GM12892 (cell line): ENCODE measurements around the gene SGPP2.

Source experiments
- POLR2A ChIP-seq: IDR thresholded peaks from 2 replicates; pipeline ENCODE4 v1.6.1; 2011; ENCODE audit warnings: low read depth, low read length, control low read depth
- POLR2AphosphoS5 ChIP-seq: IDR thresholded peaks from 2 replicates; pipeline ENCODE4 v1.6.1; 2011; ENCODE audit warnings: low read depth, low read length, control low read depth
- TAF1 ChIP-seq: IDR thresholded peaks from 2 replicates; pipeline ENCODE4 v1.6.1; 2011; ENCODE audit warnings: low read depth, mild to moderate bottlenecking, control low read depth, low read length, borderline replicate concordance

GRCh38 chr2:222598611-222599010 is 174.3 kb downstream of the SGPP2 start:
- no peak for TF ChIP-seq POLR2A
- TF ChIP-seq POLR2AphosphoS5, result no peak
- TF ChIP-seq TAF1, result no peak
